Endothelial cell of umbilical vein (primary cell): Measurements from ENCODE around the gene ARHGDIA.

ENCODE experiments used
- CTCF ChIP-seq, 2 donors: IDR thresholded peaks; 1 replicate in 1 of 2; 2 replicates in 1 of 2; pipeline ENCODE4 v1.5.1; 2011; ENCODE audit warnings: low read length in 2 of 2, mild to moderate bottlenecking in 2 of 2, moderate library complexity in 2 of 2, control low read depth in 1 of 2, inconsistent platforms in 1 of 2, low read depth in 1 of 2; ENCODE audit not compliant: insufficient read depth in 1 of 2; ENCODE audit errors: extremely low read depth in 1 of 2
- EZH2 ChIP-seq: IDR thresholded peaks from 2 replicates; pipeline ENCODE4 v1.6.1; 2012; ENCODE audit warnings: borderline replicate concordance, low read depth, mild to moderate bottlenecking, moderate library complexity, low read length, inconsistent platforms; ENCODE audit not compliant: severe bottlenecking
- JUN ChIP-seq: IDR thresholded peaks from 2 replicates; pipeline ENCODE4 v1.6.1; 2011; ENCODE audit warnings: borderline replicate concordance, low read depth; ENCODE audit not compliant: insufficient read length, insufficient read depth
- MAX ChIP-seq: IDR thresholded peaks from 2 replicates; pipeline ENCODE4 v1.6.1; 2011; ENCODE audit not compliant: insufficient read depth, insufficient read length
- POLR2A ChIP-seq: IDR thresholded peaks from 2 replicates; pipeline ENCODE4 v1.6.1; 2012; ENCODE audit warnings: low read depth, mild to moderate bottlenecking, control low read depth, low read length
- POLR2AphosphoS5 ChIP-seq: IDR thresholded peaks from 2 replicates; pipeline ENCODE4 v1.6.1; 2012; ENCODE audit warnings: low read depth, mild to moderate bottlenecking, control low read depth, low read length, moderate library complexity; ENCODE audit not compliant: insufficient read depth

- no peak for TF ChIP-seq CTCF (IDR thresholded peaks at IDR 0.05; ENCODE audit: extremely low read depth in 1 of 2, insufficient read depth in 1 of 2, low read depth in 1 of 2, low read length in 2 of 2)
- no peak for TF ChIP-seq POLR2A
- TF ChIP-seq EZH2: no peak
- TF ChIP-seq POLR2AphosphoS5: no peak
- no peak for TF ChIP-seq MAX
- no peak for TF ChIP-seq JUN
Measured at GRCh38 chr17:81819708-81820107, 51.4 kb downstream of the ARHGDIA start.
